GM21717 (cell line): Measurements from ENCODE around the gene SPATS2L.
A peak's percentile ranks its signal among the peaks of the same experiment; 100 is the strongest.

Experiments
- ATAC-seq: cut with Tn5 transposase; IDR thresholded peaks from one replicate; pipeline ENCODE4 v1.9.1; 2021; ENCODE audit warnings: mild to moderate bottlenecking, moderate library complexity; ENCODE audit not compliant: unreplicated experiment

The SPATS2L gene

DNA sequence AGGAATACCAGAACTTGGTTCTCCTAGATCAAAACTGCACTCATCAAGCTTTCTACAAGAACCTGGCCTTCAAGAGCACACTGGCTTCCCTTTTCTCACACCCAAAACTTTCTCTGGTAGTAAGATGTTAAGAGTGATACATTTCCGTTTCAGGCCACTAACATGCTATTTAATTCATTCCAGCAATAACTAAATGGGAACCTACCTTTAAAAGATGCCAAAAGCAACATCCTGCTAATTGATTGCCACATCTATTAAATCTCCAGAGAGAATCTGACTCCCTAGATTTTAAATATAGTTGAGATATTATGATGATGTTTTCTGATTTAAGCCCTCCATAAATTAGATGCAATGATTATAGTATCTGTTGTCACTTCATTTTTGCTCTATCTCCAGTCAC is 131.8 kb downstream of the SPATS2L start:
- no peak for ATAC-seq

DNA sequence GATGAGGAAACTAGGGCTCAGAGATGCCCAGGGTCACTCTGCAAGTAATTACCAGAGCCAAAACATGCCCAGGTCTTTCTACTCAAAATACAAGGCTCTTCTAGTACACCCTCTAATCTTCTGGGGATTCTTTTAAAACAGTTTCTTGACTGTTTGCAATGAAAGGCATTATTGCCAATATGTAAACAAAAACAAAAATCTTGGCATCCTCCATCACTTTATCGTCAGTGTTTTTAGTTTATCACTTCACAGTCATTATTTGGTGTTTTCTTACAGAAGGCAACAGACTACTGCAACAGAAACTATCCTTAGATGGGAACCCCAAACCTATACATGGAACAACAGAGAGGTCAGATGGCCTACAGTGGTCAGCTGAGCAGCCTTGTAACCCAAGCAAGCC is 132.4 kb downstream of the SPATS2L start:
- ATAC-seq = no peak

DNA sequence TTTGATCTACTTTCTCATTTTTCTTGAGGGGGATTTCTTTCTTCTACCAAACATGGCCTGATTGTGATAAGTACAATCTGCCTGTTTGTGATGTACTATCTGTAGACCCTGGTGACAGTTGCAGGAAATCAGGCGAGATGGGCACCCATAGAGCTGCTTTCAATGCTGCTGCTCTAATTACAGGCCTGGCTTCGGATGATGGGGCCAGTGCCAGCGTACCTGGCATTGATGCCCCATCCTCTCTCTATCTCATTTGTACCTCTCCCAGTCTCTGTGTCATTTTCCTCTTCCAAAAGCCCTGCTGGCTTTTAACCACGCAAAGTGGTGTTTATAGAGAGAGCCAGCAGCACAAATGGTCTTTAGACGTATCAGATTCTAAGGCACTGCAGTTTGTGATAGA is 133.5 kb downstream of the SPATS2L start:
- ATAC-seq = no peak

DNA sequence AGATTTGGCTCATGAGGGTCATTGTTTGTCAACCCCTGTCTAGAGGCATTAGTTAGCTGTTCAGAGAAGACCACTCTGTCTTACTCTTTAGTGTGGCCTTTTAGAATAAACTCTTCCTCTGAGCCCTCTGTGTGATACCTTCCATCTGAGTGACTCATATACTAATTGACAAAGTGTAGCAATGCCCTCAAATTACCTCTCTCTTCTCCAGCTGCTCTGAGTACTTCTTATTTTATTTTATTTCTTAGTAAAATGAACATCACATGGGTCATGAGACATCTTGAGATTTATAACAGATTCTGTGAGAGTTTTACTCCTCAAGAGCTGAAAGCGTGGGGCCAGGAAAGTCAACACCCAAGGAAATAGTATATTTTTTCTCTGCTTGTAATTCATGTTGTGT is 136.0 kb downstream of the SPATS2L start:
- ATAC-seq = no peak

DNA sequence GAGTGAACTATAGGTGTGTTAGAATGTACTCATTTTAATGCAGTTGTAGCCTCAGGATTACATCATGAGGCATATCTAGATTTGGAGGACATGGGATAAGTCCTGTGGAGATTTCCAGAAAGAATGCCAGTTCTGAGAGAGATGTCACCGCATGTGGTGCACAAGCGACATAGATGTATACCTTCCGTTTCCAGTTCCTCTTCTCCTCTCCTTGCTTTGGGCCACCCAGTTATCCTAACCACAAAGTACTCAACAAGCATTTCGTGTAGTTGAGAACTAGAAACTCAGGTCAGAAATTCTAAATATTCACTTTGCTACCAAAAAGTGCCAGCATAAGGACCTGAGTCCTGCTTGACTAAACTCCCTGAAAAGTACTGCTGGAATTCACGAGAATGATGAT is 136.9 kb downstream of the SPATS2L start:
- ATAC-seq = no peak

DNA sequence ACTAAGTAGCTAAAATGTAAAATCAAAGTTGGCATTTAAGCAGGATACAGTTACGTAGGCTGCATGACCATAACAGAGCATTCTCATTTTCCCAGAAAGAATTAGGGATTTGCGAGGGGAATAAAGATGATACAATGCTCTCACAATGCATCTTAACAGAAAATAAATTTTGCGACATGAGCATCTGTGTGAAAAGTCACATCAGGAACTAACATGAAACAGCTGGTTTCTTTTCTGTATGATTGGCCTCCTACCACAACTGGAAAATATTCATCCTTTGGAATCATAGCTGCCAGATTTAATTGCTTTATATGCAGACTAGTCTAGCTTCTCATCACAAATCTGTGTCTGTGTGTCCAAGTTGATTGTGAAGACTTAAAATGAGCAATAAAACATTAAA is 137.4 kb downstream of the SPATS2L start:
- ATAC-seq = no peak

DNA sequence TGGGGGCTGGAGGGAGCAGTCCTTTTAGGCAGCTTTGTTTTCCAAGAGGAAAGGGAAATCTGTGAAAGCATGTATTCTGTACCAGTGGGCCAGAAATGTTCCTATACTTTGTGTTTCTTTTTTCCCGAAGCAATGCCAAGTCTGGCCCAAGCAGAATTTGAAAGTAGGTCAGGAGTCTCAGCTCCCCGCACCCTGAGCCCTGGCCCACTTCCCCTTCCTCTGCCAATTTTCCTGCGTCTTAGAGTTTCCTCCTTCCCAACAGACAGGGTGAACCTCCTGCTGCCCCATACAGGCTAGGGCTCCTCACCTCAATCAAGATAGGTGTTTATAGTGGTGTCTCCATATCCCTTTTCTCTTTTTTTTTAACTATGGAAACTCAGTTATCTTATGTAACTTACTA is 138.0 kb downstream of the SPATS2L start:
- no peak for ATAC-seq

DNA sequence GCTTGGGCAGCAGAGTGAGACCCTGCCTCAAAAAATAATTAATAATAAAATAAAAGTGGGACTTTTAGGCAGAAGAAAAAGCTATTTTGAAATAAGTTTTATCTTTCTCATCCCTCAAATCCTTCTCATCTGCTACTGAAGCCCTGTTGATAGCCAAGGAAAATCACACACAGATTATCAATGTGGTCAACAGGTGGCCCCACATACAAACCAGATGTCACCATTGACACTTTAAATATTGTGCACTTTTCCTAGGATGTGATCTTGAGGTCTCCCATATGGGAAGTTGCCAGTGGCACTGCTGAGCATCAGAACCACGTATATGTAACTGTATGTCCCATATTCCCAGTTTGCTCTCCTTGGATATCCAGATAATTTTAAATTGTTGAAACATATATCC is 138.8 kb downstream of the SPATS2L start:
- ATAC-seq = no peak

DNA sequence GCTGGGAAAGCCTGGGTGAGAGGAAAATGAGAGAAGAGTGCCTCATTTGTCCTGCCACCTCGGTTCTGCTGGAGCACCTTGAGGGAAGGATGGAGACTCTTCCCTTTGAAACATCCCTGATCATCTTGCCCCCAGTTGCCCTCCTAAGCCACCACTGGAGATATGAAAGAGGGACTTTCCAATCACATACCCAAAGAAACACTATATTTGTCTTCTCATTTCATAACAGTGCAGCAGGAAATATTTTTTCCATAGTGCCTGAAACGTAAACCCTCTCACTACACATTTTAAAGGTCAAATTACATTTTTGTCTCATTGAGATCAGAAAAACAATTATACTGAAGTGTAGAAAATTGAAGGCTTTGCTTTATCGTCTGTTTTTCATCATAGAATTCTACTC is 140.1 kb downstream of the SPATS2L start:
- ATAC-seq = no peak

DNA sequence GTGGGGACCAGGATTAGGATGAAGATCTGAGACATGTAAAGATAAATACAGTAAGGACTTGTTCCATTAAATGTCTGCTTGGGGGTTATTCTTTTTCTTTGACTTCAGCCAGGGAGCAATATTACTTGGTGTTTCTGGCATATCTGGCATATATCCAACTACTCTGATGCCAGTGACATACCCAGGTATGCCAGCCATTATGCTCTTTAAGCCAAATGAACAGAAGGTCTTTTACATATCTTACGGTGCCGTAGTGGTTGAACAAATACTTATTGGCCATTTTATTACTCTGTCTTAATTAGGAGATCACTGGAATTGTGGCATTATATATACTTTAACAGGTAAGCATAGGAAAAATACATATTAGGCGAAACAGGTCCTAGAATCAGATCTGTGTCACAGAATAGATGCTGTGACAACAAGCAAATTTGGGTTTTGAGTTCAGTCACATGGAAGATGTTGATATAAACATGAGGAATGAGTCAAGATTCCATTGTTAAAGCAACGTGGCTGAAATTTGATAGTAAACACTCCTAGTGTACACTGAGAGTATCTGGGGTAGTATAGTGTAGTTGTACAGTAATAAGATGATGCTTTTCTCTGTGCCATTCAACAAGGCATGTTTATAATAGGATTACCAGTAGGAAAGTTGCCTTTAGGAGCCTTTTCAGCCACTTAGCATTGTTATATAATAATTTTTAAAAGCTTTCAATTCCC is 140.8 kb downstream of the SPATS2L start:
- no peak for ATAC-seq

DNA sequence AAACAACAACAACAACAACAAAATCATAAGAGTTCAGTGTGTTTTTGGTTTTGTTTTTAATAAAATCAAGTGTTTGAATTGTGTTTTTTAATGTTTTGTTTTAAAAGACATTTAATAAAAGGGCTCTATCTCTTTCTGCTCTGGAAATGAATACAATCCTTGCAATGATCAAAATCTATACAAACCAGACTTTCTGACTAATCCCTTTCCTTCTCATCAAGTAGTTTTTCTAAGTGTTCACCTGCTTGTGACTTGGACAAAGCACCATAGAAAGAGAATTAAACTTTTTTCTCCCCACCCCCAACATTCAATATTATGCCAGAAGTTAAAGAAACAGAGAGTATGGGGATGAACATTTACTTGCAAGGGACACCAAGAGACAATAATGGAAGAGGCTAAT is 142.0 kb downstream of the SPATS2L start:
- no peak for ATAC-seq

DNA sequence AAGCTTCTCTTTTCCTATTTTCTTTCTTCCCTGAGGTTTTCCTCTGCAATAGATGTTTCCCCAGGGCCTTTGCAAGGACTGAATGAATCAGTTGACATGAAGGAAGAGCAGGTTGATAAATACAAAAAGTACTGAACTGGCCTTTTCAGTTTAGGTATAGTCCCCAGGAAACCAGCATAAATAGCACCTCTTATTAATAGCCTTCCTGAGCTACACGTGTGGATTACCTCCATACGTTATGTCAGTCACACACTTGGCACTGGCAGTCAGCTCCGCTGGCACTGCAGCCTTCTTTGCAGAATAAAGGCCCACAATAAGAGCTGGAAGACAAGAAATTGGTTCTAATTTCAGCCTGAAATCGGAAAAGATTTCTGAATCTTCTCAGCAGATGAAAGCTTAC is 142.7 kb downstream of the SPATS2L start:
- no peak for ATAC-seq

DNA sequence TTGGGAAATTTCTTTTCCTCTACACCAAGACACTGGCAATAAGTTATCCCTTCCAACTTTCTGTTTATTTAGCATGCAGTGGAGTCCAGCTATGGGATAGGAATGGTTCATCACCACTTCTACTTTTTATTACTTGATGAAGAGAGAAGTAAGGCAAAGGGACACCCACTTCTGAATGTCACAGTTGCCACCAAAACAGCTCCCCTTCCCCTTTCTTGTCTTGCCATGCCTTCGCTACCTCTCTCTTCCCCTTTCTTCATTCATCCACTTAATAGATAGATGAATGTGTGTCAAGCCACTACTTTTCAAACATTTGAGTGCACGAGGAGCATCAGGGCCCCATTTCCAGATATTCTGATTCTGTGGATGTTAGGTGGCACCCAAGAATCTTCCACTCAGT is 143.8 kb downstream of the SPATS2L start:
- no peak for ATAC-seq

DNA sequence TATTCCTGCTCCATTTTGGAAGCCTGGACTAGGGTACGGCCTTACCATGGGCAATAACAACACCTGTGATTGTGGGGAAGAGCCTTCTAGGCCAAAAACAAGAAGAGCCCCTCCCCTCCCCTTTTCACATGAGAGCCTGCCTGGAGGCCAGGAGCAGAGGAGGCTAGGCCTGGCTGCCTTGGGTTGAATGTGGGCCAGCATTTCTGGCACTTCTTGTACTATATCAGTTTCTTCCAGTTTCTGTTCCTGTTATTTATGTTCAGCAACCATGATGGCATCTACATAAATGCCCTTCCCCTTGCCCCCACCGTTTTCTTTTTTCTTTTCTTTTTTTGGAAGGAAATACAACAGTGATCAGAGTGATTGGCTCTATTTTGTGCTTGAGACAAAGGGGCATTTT is 145.0 kb downstream of the SPATS2L start:
- ATAC-seq = no peak

DNA sequence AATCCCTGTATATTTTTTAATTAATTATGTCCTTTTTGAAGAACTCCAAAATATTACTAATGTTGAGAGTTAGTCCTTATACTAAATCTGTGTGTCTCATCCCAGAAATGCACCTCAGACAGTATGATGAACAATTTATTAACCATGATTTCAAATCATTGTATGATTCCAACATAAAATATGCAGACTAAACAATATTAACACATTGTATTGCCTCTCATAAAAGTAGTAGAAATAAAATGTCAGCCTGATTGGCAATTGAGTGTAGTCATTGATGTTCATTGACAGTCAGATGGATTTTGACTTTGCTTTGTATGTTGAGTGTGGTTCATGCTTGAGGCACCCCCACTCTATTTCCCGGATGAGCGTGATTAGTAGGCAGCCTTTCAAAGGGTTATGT is 145.9 kb downstream of the SPATS2L start:
- ATAC-seq = no peak

DNA sequence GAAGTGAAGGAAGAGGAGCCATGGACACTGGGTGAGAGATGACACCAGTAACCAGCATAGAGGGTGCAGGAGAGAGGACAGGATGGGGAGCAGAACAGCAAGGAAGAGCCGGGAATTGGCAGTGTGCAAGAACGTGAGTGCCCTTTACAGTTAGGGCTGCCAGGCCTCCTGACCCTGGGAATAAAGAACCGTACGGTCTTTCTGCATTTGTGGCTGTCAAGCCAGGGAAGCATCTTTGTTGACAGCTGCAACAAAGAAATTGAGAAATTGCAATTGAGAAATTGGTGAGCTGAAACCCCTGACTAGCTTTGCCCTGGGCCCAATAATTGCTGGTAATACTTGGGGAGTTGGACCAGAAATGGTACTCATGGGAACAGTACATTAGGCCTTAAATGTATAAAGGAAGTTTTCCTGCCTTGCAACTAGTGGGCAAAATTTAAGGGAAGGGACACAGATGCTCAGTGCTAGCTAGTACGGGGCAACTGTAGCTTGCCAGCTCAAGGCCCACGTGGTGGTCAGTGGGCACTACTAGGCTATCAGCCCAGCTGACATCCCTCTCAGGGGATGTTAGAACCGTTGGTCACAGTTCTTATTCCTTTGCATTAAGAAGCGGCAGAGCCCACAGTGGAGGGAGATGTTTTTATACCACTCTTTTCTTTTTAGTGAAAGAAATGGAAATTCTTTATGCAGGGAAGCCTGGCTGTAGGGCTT is 146.8 kb downstream of the SPATS2L start:
- ATAC-seq = no peak

DNA sequence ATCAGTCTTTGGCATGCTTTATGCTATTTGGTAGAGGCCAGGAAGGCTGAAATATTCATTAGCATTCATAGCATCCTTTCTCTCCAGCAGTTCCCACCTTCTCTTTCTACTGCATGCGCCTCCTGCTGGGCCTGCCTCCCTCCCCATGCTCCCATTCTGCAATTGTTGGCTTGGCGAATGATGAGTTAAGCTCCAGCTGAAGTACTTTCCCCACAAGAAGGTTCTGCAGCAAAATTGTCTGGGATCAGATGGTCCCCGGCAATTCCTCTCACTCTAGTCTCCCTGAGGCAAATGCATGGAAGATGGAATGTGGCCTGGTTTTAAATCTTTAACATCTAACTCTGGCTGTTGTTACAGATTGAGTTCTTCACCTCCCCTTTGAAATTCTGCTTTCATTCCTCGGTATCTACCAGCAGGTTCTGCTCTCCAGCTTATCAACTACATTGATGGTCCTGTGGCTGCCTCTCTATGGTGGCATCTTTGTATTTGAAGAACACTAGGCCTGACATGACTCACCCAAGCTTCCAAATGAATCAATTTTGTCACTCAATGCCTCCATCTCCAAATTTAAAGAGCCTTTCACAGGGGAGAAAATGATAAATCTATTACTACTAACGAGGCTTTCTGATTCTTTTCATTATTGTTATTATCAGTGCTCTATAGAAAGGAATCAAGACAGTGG is 147.5 kb downstream of the SPATS2L start:
- no peak for ATAC-seq

DNA sequence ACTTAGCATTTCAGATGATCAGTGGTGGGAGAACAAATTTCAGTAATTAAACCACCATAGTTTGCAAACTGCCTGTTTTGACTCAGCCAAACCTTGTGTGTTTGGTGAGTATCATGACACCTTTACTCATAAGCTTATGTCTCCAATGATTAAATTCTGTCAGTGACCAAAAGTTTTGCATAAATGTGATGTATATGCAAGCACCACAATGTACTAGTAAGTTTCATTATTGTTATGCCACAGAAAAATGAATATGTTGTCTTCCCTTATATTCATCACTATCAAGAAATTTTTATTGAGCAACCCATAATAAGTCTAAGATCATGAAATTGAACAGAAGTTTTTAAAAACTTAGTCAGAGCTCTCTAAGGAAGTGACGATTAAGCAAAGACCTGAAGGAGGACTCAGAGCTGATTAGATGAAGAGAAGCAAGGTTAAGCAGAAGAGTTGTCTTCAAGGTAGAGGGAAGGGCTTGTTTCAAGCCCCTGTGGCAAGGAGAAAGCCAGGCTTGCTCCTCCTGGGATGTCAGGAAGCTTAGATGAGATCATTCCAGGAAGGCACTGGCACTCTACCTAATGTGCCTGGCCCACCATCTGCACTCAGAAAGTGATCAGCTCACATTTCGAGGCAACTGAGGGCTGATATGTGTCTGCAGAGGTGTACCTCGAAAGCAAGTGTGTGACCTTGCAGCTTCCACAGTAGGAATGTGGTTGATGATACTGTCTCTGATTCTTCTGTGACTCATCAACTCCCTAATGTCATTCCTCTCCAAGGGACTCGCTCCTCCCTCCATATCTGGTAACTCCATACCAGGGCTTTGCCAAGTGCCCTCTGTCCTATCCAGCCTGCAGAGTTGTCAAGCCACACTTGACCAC is 148.7 kb downstream of the SPATS2L start:
- ATAC-seq = peak; percentile 74

DNA sequence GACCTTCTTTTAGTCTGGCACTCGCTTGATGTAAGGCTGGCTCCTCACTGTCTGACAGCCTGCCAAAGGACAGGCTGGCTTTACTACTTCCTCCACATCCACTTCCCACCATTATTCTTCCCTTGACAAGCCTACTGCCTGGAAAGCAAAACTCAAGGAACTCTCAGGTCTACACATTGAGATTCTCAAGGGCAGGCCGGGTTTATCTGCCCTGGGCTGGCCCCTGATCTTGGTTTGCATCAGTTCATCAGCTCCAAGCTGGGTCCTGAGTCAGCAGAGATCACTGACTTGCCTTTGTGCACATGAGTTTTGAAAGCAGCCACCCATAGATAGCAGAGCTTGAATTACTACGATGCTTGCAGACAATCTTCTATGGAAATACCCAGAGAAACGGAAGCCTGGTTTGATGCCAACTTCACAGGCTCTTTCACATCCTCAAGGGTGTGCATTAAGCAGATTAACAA is 149.5 kb downstream of the SPATS2L start:
- peak; percentile 60 for ATAC-seq

DNA sequence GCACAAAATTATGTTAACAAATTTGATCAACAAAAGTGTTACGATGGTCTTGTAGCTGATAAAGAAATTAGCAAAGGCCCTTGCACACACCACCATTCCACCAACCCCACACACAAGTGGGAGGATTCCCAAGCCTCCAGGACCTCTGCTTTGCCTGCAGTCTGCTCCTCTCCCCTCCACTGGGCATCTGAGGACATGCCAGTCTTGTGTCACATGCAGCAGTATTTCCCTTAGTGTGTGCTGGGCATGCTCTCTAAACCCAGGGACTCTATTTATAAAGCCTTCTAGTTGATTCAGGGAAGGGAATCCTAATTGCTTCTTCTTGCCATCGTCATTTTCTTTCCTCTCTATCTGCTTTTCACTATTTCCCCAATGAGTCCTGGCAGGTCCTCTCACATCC is 150.1 kb downstream of the SPATS2L start:
- ATAC-seq = no peak

DNA sequence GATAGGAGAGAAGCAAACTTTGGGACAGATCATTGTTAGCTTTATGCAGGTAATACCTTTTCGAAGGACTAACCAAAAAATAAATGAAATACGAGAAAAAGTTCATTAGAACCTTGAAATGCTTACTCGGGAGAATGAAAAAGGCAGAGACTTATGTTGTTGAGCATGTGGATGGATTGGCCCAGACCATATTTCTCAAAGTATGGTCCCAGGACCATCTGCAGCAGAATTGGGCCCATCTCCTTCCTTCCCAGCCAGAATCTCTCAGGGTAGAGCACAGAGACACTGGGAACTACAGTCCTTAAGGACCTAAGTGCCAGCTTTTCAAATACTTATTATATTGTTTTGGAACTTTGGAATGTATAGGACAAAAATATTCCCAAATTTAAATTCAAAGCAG is 152.6 kb downstream of the SPATS2L start:
- ATAC-seq = no peak
